ENCODE data around the gene DPH2.

The DPH2 gene, protein sequence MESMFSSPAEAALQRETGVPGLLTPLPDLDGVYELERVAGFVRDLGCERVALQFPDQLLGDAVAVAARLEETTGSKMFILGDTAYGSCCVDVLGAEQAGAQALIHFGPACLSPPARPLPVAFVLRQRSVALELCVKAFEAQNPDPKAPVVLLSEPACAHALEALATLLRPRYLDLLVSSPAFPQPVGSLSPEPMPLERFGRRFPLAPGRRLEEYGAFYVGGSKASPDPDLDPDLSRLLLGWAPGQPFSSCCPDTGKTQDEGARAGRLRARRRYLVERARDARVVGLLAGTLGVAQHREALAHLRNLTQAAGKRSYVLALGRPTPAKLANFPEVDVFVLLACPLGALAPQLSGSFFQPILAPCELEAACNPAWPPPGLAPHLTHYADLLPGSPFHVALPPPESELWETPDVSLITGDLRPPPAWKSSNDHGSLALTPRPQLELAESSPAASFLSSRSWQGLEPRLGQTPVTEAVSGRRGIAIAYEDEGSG

DNA sequence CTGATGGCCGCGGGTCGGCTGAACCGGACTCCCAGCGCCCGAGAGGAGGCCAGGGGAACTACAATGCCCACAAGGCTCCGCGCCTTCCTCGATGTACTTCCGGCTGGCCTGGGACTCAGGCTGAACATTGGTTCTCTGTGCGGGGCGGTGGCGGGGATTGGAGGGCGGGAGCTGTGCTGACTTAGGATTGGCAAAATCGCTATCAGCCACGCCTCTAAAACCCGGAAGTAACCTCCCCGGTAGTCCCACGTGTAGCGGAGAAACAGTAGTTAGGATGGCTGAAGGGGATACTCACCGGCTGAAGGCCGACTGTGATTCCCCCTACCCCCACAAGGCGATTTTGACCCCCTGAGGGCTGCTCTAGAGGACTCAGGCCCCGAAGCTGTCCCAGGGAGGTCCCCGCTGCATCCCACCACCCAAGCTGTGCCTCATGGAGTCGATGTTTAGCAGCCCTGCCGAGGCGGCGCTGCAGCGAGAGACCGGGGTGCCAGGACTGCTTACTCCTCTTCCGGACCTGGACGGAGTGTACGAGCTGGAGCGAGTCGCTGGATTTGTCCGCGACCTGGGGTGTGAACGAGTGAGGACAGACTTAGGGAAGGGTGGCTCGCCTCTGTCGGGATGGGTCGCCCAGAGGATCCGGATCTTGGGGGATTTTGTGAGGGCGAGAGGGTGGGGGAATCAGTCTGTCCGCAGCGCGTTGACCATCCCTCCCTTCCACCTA is at the start of gene DPH2:
DPH2 (plus strand) TSS at position 265 of the 721 bp plus-strand sequence; CDS start at position 431, 166 bp downstream.
- DNase-seq (ENCODE audit: low spot score), result peak; percentile 97

DNA sequence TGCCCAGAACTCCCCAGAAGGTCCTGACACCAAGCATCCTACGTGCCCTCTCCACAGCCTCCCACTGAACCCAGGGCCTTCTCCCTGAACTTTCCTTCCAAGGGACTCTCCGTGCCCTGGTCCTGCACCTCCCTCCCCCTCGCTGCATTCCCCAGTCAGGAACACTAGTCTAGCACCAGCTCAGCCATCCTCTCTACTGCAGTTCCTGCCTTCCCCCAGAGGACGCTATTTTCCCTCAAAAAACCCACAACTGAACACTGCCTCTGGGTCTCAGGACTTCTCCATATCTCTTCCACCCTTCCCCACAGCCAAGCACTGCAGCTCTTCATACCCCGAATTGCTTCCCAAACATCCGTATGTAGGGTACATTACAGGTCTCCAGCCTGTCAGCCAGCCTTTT is 48.8 kb upstream of the DPH2 start:
- DNase-seq (ENCODE audit: low spot score), result no peak

DNA sequence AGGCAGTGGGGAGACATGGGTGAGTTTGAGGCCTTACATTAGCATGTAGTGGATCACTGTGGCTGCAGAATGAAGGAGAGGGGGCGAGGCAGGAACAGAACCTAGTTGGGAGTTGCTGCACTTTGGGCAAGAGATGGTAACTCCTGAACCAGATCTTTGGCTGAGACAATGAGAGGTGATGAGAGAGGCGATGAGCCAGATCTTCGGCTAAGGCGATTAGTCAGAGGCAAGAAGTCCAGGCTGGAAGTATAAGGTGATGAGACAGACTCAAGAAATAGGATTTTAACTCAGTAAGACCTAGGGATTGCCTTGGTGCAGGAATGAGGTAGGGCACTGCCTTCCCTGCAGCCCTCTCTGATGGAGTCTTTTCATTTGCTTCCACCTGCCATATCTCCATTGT is 45.3 kb upstream of the DPH2 start:
- peak; percentile 60 for DNase-seq (ENCODE audit: low spot score)

DNA sequence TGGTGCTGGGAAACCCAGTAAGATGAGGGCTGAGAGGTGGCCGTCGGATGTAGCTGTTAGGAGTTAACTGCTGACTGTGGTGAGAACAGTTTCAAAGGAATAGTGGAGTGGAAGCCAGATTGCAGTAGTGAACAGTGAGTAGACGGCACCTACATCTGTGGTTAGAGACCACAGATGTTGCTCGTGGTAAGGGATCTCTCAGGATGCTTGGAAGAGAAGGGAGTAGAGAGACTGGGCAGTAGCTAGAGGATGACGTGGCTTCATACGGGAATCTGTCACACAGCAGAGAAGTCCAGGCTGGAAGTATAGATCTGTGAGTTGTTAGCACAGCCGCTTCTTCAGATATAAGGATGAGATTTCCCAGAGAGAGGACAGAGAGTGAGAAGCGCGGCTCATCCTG is 44.0 kb upstream of the DPH2 start:
- DNase-seq (ENCODE audit: low spot score), result no peak

DNA sequence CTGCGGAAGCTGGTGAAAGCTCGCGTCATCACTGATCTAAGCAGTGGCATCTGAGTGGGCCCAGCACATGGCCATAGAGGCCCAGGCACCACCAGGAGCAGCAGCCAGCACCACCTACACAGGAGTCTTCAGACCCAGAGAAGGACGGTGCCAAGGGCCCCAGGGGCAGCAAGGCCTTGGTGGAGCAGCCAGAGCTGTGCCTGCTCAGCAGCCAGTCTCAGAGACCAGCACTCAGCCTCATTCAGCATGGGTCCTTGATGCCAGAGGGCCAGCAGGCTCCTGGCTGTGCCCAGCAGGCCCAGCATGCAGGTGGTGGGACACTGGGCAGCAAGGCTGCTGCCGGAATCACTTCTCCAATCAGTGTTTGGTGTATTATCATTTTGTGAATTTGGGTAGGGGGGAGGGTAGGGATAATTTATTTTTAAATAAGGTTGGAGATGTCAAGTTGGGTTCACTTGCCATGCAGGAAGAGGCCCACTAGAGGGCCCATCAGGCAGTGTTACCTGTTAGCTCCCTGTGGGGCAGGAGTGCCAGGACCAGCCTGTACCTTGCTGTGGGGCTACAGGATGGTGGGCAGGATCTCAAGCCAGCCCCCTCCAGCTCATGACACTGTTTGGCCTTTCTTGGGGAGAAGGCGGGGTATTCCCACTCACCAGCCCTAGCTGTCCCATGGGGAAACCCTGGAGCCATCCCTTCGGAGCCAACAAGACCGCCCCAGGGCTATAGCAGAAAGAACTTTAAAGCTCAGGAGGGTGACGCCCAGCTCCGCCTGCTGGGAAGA is 39.5 kb upstream of the DPH2 start:
- no peak for DNase-seq (ENCODE audit: low spot score)

DNA sequence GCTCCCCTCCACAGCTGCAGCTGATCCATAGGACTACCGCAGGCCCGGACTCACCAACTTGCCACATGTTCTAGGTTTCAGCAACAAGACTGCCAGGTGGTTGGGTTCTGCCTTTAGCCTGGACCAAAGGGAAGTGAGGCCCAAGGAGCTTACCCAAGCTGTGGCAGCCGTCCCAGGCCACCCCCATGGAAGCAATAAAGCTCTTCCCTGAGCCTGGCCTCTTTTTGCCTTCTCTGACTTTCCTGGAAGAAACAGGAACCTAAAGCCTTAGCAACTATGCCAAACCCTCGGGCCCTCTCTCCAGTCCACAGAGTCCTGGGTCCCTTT is 38.9 kb upstream of the DPH2 start:
- DNase-seq (ENCODE audit: low spot score), result no peak

DNA sequence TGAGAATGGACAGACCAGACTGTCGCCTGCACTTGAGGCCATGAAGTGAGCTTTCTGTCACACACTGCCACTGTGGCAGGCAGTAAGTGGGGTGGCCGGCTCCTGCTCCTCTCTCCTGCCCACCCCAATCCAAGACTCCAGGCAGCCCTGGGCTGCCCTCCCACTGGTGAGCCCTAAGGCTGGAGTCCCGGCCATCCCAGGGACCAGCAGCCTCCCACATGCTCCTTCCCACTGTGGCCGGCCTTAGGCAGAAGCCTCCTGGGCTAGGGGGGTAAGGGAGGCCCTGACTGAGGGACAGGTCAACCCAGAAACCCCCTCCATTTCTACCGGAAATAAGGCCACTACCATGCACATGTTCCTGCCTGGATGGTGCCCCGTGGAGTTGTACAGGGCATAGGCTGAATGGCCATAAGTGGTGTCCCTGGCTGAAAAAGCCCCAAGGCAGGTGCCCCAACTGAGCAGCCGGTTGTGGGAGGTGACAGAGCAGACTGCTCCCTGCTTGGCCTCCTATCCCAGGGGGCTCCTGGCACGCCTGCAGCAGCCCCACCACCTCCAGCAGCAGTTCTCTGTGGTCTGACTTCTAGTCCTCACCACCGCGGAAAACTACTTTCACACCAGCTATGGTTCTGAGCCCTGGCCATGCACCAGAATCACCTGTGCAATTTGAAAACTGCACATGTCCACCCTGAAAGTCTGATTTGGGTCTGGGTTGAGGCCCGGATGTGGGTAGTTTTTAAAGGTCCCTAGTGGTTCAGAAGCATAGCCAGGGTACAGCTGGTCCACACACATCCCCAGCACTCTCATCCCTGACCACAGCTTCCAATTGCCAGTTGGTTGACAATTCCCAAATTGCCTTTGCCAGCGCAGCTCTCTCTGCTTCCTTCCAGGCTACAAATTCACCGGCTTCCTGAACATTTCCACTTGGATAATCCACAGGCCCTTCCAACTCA is 37.8 kb upstream of the DPH2 start:
- DNase-seq (ENCODE audit: low spot score), result no peak

DNA sequence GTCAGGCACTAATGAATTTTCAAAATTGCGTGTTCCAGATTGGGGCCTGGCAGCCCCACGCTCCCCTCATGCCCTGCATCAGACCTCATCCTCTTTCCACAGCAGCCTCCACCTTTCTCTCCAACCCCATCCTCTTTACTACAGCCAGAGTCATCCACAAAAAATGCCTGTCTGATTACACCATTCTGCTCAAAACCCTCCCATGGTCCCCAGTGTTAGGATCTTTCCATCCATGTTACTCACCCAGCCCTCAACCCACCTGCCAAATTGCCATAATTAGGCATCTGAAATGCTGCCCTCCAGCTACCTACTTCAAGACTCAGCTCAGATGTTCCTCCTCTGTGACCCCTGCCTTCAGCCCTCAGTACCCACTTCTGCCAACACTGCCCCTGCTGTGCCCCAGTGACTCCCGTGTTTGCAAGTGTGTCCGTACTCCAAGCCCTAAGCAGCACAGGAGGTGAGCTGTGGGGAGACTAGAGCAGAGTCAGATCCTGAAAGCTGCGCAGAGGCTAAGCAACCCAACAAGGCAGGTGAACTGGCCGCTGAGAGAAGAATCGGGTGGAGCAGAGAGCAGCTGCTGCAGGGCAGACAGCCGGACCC is 36.9 kb upstream of the DPH2 start:
- DNase-seq (ENCODE audit: low spot score), result peak; percentile 59

DNA sequence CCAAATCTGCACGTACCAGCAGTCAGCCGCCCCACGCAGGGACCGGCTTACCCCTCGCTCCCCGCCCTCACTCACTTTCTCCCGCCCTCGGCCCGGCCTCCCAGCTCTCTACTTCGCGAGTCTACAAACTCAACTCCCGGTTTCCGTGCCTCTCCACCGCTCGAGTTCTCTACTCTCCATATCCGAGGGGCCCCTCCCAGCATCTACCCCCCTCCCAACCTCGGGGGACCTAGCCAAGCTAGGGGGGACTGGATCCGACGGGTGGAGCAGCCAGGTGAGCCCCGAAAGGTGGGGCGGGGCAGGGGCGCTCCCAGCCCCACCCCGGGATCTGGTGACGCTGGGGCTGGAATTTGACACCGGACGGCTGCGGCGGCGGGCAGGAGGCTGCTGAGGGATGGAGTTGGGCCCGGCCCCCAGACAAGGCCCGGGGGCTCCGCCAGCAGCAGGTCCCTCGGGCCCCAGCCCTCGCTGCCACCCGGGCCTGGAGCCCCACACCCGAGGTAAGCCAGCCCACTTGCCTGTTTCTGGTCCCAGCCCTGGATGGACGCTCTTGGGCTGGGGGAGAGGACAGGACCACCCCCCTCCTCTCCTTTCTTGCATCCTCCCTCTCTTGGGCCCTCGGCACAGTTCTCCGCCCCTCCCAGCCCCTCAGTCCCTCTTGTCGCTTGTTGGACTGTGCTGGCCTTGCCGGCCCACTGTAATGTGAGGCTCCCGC is 36.3 kb upstream of the DPH2 start, which contains the start of gene ARTN:
ARTN (plus strand) TSS at position 416 of the 715 bp plus-strand sequence. CDS start 1,856 bp downstream, outside the sequence.
- peak; percentile 40 for DNase-seq (ENCODE audit: low spot score)

DNA sequence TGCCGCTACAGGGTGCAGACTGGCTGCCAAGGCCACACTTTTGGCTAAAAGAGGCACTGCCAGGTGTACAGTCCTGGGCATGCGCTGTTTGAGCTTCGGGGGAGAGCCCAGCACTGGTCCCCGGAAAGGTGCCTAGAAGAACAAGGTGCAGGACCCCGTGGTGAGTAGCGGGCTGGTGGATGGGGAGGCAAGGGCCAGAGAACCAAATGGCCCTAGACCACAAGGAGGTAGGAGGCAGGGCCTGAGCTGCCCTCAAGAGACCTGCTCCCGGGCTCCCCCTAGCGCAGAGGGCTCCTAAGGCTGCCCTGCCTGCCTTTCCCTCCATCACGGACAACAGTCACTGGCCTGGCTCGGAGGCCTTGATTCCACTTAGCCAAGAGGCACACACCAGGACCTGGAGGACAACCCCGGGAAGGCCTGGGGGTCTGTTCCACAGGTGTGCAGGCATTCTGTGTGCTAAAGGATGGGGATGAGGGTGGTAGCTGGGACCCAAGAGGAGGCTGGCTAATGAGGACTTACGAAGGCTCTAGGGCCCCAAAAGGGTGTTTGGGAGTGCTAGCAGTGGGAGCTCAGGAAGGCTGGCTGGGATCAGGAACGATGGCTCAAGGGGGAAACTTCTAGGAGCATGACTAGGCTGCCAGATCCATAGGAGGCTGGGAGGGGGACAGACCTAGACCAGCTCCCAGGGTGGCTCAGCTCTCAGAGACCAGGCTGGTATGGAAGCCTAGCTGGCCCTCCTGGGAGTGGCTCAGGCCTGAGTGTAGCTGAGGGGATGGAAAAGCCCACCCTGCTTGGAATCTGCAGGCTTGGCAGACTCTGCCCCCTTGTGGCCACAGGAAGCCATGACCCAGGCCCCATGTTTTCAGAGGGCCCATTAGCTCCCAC is 35.5 kb upstream of the DPH2 start:
- peak; percentile 63 for DNase-seq (ENCODE audit: low spot score)

DNA sequence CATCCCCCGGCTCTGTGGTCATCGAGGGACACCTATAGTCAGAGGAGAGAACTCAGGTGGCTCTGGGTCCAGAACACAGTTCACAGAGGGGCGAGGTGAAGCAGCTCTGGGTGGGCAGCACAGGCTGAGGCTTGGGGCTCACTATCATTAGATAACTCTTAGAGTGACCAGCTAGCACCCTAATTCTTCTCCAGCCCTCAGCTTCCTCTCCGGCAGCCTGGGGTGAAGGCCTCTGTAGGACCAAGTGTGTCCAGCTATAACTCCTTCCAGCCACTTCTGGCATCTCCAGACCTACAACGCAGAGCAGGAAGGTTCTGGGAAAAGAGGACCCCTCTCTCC is 34.9 kb upstream of the DPH2 start:
- DNase-seq (ENCODE audit: low spot score), result no peak

DNA sequence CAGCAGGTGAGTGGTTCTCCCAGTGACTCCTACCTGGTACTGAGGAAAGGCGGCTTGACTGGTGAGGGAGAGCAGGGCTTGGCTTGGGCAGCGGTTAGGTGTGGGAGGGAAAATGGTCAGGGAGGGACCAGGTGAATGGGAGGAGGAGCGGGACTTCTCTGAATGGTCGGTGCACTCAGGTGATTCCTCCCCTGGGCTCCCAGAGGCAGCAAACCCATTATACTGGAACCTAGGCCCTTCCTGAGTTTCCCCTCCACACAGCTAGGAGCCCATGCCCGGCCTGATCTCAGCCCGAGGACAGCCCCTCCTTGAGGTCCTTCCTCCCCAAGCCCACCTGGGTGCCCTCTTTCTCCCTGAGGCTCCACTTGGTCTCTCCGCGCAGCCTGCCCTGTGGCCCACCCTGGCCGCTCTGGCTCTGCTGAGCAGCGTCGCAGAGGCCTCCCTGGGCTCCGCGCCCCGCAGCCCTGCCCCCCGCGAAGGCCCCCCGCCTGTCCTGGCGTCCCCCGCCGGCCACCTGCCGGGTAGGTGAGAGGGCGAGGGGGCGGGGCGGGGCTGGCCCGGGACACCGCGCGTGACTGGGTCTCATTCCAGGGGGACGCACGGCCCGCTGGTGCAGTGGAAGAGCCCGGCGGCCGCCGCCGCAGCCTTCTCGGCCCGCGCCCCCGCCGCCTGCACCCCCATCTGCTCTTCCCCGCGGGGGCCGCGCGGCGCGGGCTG is 33.9 kb upstream of the DPH2 start:
- DNase-seq (ENCODE audit: low spot score), result peak; percentile 78

DNA sequence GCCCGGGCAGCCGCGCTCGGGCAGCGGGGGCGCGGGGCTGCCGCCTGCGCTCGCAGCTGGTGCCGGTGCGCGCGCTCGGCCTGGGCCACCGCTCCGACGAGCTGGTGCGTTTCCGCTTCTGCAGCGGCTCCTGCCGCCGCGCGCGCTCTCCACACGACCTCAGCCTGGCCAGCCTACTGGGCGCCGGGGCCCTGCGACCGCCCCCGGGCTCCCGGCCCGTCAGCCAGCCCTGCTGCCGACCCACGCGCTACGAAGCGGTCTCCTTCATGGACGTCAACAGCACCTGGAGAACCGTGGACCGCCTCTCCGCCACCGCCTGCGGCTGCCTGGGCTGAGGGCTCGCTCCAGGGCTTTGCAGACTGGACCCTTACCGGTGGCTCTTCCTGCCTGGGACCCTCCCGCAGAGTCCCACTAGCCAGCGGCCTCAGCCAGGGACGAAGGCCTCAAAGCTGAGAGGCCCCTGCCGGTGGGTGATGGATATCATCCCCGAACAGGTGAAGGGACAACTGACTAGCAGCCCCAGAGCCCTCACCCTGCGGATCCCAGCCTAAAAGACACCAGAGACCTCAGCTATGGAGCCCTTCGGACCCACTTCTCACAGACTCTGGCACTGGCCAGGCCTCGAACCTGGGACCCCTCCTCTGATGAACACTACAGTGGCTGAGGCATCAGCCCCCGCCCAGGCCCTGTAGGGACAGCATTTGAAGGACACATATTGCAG is 33.2 kb upstream of the DPH2 start:
- peak; percentile 52 for DNase-seq (ENCODE audit: low spot score)

DNA sequence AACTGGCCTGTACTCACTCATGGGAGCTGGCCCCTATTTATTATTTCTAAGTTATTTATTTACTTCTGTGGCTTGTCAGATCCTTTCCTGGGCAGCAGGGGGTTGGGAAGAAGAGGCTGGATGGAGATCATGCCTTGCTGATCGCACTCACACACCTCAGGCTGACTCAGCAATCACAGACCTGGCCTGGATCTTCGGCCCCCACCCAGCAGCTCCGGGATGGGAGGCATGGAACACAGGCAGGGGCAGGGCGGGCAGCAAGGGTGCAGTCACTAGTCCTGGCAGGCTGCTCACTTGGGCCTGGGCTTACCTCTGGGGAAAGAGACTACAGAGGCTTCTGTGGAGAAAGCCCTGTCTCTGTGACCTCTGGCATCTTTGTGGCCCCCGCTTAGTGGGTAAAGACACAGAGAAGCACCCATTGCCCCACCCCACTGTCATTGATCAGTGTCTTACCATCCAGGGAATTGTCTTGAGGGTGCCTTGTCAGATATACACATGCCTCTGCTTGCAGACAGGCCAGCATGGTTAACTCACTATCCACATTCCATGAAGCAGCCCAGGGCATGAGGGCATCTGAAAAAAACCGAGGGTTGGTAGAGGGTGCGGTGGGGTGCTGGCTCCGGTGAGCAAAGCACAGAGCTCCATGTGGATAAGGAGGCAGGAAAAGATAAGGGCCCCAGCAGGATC is 32.5 kb upstream of the DPH2 start:
- DNase-seq (ENCODE audit: low spot score), result peak; percentile 95

DNA sequence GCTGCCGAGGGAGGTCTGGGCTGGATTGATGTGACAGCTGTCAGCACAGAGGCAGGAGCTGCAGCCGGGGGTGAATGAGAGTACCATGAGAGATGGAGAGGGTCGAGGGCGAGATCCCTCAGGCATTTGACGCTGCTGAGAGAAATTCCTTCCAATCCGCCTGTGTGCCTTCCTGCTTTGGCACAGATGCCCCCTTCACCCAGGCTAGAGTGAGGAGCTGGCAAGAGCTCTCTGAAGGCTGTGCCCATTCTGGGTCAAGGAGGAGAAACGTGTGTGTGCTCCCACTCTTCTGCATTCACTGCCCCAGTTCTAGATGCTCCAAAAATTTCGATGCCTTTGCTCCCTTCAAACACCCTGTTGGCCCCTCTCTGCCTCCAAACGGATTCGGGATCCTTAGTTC is 31.4 kb upstream of the DPH2 start:
- DNase-seq (ENCODE audit: low spot score), result no peak

DNA sequence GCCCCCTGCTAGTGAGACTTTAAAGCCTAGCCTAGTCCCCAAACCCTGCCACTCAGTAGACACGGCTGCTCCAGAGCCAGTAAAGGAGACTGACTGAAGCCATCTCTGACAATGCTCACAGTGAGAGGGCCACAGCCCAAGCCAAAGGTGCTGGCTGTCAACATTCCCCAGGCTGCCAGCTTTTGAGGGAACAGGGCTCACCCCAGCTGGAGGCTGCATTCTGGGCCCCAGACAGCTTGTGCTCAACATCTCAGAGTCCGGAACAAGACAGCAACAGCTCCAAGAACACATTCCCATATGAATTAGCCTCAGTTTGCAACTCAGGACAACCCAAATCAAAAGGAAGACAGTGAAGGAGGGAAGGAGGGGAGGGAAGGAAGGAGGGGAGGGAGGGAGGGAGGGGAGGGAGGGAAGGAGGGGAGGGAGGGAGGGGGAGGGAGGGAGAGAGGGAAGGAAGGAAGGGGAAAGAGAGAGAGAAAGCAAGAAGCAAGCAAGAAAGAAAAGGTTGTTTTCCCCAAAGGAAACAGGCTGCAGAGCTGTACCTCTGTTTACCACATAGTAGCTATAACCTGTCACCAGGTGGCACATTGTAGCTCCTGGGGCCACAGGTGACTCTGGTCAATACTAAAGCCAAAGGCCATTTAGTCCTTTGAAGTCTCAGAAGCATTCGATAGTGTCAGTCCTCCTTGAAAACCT is 30.8 kb upstream of the DPH2 start:
- no peak for DNase-seq (ENCODE audit: low spot score)

DNA sequence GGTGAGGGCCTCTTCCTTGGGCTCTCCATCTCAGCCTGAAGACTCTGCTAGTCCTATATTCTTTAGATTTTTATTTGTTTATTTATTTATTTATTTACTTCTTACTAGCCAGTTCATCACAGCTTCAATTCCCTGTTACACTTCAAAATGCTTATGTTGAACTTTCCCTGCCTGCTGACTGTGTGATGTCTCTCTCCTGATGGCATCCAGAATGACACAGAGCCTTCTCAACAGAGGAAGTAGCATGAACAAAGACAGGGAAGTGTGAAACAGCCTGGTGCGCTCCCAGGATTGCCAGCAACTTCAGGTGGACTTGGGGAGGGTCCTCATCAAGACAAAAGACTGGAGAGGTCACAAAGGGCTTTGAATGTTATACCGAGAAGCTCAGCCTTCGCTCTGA is 27.4 kb upstream of the DPH2 start:
- DNase-seq (ENCODE audit: low spot score), result no peak
